PC-9 (cell line): ENCODE measurements around the gene LZTFL1.

ENCODE experiments used
- CTCF ChIP-seq: fragments of 200-600 bp; sonication (generic); conservative IDR thresholded peaks from 2 replicates; pipeline ENCODE4 v1.6.1; 2017; ENCODE audit warnings: mixed run types, antibody characterized with exemption, mild to moderate bottlenecking, moderate library complexity
- EZH2 ChIP-seq: fragments of 200-600 bp; sonication (generic); IDR thresholded peaks from 2 replicates; pipeline ENCODE4 v1.8.0; 2017; ENCODE audit warnings: antibody characterized with exemption, low read depth

- TF ChIP-seq EZH2 (no peak), CTCF (no peak)
These were observed 19.3 kb upstream of the LZTFL1 start for GRCh38 chr3:45861043-45861719.
